ENCODE measurements around the gene ICOSLG.
"Not testable (repeated sequence)": the region's sequence is repeated elsewhere in the genome, so short reads cannot be mapped to it uniquely, and the experiment has no call there.

Gene ICOSLG

DNA sequence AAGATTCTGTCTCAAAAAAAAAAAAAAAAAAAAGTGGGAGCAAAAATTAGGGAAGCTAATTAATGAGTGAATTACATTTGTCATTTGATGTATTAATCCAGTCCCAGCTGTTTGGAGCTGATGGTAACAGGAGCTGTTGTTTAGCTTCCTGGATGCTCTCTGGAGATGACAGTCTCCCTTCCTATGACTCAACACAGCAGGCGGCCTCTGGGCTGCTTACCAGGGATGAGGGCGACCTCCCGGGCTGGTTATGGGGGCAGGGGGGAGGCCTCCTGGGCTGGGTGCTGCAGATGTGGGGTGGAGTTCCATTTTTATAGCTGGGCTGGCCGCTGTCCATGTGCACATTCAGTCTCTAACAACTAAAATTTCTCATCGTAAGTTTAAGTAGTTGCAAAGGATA, 47.6 kb downstream of the ICOSLG start:
- H3K9me3 ChIP-seq (ENCODE audit: insufficient read depth, low read length); H3K4me1 ChIP-seq (ENCODE audit: low read length); H3K27me3 ChIP-seq (ENCODE audit: low read depth, low read length); H3K36me3 ChIP-seq (replicated peaks; ENCODE audit: low read depth, low read length); H3K4me2 ChIP-seq (ENCODE audit: low read length); H3K4me3 ChIP-seq (ENCODE audit: low read length); H3K27ac ChIP-seq (ENCODE audit: low read length); H4K20me1 ChIP-seq (ENCODE audit: insufficient read depth, low read length); H2AFZ ChIP-seq (ENCODE audit: low read depth, low read length); H3K79me2 ChIP-seq (ENCODE audit: low read length); H3K9ac ChIP-seq (ENCODE audit: low read length): not testable (repeated sequence)

DNA sequence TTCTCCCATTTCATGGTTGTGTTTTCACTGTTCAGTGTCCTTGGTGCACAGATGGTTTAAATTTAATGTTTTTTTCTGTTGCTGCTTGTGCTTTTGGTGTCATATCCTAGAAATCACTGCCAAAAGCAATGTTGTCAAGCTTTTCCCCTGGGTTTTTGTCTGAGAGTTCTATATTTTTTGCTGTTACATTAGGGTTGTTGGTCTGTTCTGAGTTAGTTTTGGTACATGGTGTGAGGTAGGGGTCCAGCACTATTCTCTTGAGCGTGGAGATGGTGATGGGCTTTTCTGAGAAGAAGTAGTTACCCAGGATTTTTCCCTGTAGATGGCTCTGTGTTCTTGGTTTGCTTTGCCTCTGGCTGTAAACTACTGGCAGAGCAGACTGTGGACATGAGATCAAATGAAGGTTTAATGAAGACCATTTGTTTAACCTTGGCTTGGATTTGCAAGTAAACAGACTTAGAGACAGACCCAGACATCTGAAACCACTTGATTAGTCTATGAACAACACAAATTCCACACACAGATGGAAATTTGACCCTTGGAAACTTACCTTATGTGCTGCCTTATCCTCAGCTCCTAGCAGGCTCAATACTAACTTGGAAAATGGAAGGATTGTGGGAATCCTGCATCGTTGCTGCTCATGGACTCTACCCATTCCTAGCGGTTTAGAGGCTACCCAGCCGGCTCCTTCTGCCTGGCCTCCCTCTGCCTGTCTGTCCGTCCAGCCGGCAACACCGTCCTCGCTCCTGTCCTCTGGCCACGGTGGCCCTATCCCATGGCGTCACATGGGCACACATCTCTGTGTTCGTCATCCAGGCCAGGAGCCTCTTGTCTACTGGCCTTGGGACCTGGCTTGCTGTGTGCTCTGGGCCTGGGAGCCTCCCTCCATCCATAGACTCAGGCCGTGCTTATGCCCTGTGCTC, 50.1 kb downstream of the ICOSLG start:
- H3K36me3 ChIP-seq (replicated peaks; ENCODE audit: low read depth, low read length); H3K79me2 ChIP-seq (ENCODE audit: low read length); H3K4me3 ChIP-seq (ENCODE audit: low read length); H3K4me1 ChIP-seq (ENCODE audit: low read length); H3K4me2 ChIP-seq (ENCODE audit: low read length); H3K9me3 ChIP-seq (ENCODE audit: insufficient read depth, low read length); H3K9ac ChIP-seq (ENCODE audit: low read length); H3K27me3 ChIP-seq (ENCODE audit: low read depth, low read length); H2AFZ ChIP-seq (ENCODE audit: low read depth, low read length); H3K27ac ChIP-seq (ENCODE audit: low read length); H4K20me1 ChIP-seq (ENCODE audit: insufficient read depth, low read length): not testable (repeated sequence)

DNA sequence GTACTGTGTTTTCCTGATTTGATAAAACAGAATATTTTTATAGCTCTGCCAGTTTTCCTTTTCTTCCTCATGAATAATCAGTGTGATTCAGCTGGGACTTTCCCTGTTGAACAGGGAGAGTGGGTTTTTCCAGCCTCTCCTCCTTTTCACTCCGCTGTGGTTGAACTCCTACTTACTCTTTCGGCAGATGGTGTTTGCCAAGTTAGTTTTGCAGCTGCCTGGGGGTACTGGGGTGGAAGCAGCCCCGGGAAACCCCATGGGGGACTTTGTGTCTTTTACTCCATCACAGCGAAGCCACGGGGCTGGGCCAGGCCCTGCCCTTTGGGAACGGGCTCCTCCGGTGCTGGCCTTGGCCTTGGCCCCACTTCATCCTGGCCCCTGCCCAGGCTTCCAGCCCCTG, 55.9 kb downstream of the ICOSLG start:
- H3K4me1 ChIP-seq (ENCODE audit: low read length); H3K4me2 ChIP-seq (ENCODE audit: low read length); H3K79me2 ChIP-seq (ENCODE audit: low read length); H4K20me1 ChIP-seq (ENCODE audit: insufficient read depth, low read length); H3K4me3 ChIP-seq (ENCODE audit: low read length); H3K27me3 ChIP-seq (ENCODE audit: low read depth, low read length); H3K36me3 ChIP-seq (replicated peaks; ENCODE audit: low read depth, low read length); H3K9ac ChIP-seq (ENCODE audit: low read length); H3K9me3 ChIP-seq (ENCODE audit: insufficient read depth, low read length); H3K27ac ChIP-seq (ENCODE audit: low read length); H2AFZ ChIP-seq (ENCODE audit: low read depth, low read length): not testable (repeated sequence)

DNA sequence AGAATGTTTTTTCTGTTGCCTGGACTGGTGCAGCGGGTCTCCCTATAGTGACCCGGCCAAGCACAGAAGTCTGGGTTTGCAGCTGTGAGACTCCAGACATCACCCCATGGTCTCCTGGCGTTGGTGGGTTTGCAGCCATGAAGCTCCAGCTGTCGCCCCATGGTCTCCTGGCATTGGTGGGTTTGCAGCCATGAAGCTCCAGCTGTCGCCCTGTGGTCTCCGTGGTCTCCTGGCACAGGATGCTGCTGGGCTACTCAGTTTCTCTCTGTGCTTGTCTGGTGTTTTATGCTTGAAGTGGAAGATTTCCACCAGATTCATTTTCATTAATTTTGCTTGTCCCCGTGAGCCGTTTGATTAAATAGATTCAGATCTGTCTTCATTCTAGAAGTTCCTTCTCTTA, 58.5 kb downstream of the ICOSLG start:
- H3K9me3 ChIP-seq (ENCODE audit: insufficient read depth, low read length); H3K4me2 ChIP-seq (ENCODE audit: low read length); H3K4me3 ChIP-seq (ENCODE audit: low read length); H3K4me1 ChIP-seq (ENCODE audit: low read length); H3K27ac ChIP-seq (ENCODE audit: low read length); H3K79me2 ChIP-seq (ENCODE audit: low read length); H4K20me1 ChIP-seq (ENCODE audit: insufficient read depth, low read length); H3K9ac ChIP-seq (ENCODE audit: low read length); H2AFZ ChIP-seq (ENCODE audit: low read depth, low read length); H3K27me3 ChIP-seq (ENCODE audit: low read depth, low read length); H3K36me3 ChIP-seq (replicated peaks; ENCODE audit: low read depth, low read length): not testable (repeated sequence)

DNA sequence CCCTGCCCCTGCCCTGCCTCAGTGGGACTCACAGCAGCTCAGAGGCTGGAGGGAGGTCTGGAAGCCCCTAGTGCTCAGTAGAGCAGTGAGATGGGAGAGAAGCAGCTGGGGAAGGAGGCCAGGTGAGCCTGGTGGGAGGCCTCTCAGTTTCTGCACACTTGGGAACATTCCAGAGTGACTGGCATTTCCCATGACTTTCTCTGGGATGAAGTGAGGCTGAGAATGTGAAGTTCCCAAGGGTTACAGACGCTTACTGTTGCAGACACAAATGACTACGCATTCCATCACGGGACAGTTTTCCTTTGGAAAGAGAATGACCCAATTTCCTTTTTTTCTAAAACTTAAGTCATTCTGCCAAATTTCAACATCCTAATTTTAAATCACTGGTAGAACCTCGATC, 59.2 kb downstream of the ICOSLG start:
- not testable (repeated sequence) for H3K9ac ChIP-seq (ENCODE audit: low read length); H4K20me1 ChIP-seq (ENCODE audit: insufficient read depth, low read length); H3K79me2 ChIP-seq (ENCODE audit: low read length); H3K4me2 ChIP-seq (ENCODE audit: low read length); H3K27me3 ChIP-seq (ENCODE audit: low read depth, low read length); H3K27ac ChIP-seq (ENCODE audit: low read length); H3K36me3 ChIP-seq (replicated peaks; ENCODE audit: low read depth, low read length); H2AFZ ChIP-seq (ENCODE audit: low read depth, low read length); H3K4me1 ChIP-seq (ENCODE audit: low read length); H3K9me3 ChIP-seq (ENCODE audit: insufficient read depth, low read length); H3K4me3 ChIP-seq (ENCODE audit: low read length)

DNA sequence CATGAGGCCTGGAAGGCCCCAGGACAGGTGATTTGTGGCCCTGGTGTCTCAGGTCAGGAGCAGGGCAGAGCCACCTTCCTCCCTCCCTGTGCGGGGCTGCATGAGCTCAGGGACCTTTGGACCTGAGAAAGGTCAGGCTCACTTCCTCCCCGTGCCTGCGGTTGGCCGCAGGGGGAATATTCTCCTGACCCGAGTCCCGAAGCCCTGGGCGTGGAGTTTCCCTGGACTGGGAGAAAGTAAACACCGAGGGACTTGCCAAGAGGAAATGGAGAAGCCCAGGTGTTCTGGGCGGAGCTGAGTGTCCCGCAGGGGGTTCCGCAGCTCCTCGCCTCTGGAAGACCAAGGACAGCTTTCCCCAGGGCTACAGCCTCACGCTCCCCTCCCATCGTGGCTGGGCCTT, 64.6 kb downstream of the ICOSLG start:
- not testable (repeated sequence) for H3K27me3 ChIP-seq (ENCODE audit: low read depth, low read length); H3K79me2 ChIP-seq (ENCODE audit: low read length); H3K9ac ChIP-seq (ENCODE audit: low read length); H4K20me1 ChIP-seq (ENCODE audit: insufficient read depth, low read length); H3K4me3 ChIP-seq (ENCODE audit: low read length); H3K4me1 ChIP-seq (ENCODE audit: low read length); H3K27ac ChIP-seq (ENCODE audit: low read length); H2AFZ ChIP-seq (ENCODE audit: low read depth, low read length); H3K4me2 ChIP-seq (ENCODE audit: low read length); H3K36me3 ChIP-seq (replicated peaks; ENCODE audit: low read depth, low read length); H3K9me3 ChIP-seq (ENCODE audit: insufficient read depth, low read length)

DNA sequence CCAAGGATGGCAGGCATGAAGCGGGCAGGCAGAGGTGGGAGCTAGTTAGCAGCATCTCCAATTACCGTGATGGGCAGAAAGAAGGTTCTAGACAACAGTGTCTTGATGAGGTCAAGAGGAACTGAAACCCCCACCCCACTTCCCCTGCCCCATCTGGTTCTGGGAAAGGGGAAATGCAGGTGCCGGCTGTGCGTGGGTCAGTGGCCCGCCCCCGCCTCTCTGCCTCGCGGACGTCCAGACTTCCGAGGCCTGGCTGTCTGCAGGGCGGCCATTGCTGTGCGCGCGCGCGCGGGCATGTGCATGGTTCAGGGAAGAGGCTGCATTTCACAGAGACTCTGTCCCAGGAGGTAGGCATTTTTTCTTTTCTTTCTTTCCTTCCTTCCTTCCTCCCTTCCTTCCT, 65.6 kb downstream of the ICOSLG start:
- H4K20me1 ChIP-seq (ENCODE audit: insufficient read depth, low read length); H3K27me3 ChIP-seq (ENCODE audit: low read depth, low read length); H3K36me3 ChIP-seq (replicated peaks; ENCODE audit: low read depth, low read length); H3K9ac ChIP-seq (ENCODE audit: low read length); H2AFZ ChIP-seq (ENCODE audit: low read depth, low read length); H3K79me2 ChIP-seq (ENCODE audit: low read length); H3K4me1 ChIP-seq (ENCODE audit: low read length); H3K4me2 ChIP-seq (ENCODE audit: low read length); H3K9me3 ChIP-seq (ENCODE audit: insufficient read depth, low read length); H3K4me3 ChIP-seq (ENCODE audit: low read length); H3K27ac ChIP-seq (ENCODE audit: low read length): not testable (repeated sequence)

Measured in OCI-LY3 (cell line).